ENCODE measurements around the gene USP20.

USP20 gene

GRCh38 chr9:129919841-129920240 lies 84.6 kb downstream of the USP20 start:
- no peak for DNase-seq (ENCODE audit: low read depth)

- no peak for DNase-seq (ENCODE audit: low read depth)
Observed at GRCh38 chr9:129921905-129922304, 86.6 kb downstream of the USP20 start.

GRCh38 chr9:129923589-129923988 lies 88.3 kb downstream of the USP20 start:
- no peak for DNase-seq (ENCODE audit: low read depth)

GRCh38 chr9:129929496-129930125 lies 94.4 kb downstream of the USP20 start:
- DNase-seq (ENCODE audit: low read depth), result no peak

GRCh38 chr9:129930743-129931142 lies 95.5 kb downstream of the USP20 start:
- DNase-seq (ENCODE audit: low read depth), result no peak

All from activated T-cell treated with anti-CD3 and anti-CD28 coated beads for 24 hours (primary cell).